Neuronal stem cell (in vitro differentiated cells): Measurements from ENCODE around the gene LYST.

Source experiments
- DNase-seq: peaks from one replicate; pipeline ENCODE4 v3.0.0-alpha.2; 2013; ENCODE audit warnings: low spot score
- H2AFZ ChIP-seq: one replicate; pipeline ENCODE4 v1.6.1; 2013; ENCODE audit warnings: mild to moderate bottlenecking, low read length, inconsistent platforms
- H2AK5ac ChIP-seq: 2 replicates; pipeline ENCODE4 v1.6.1; 2013; ENCODE audit warnings: low read depth, mild to moderate bottlenecking, inconsistent platforms, low read length, moderate library complexity, mixed read lengths
- H2BK120ac ChIP-seq: 2 replicates; pipeline ENCODE4 v1.6.1; 2013; ENCODE audit warnings: low read depth, mild to moderate bottlenecking, inconsistent platforms, low read length, moderate library complexity, mixed read lengths
- H2BK12ac ChIP-seq: one replicate; pipeline ENCODE4 v1.6.1; 2013; ENCODE audit warnings: low read length, inconsistent platforms
- H2BK15ac ChIP-seq: 2 replicates; pipeline ENCODE4 v1.6.1; 2013; ENCODE audit warnings: mild to moderate bottlenecking, low read length, inconsistent platforms, mixed read lengths
- H2BK5ac ChIP-seq: one replicate; pipeline ENCODE4 v1.6.1; 2013; ENCODE audit warnings: inconsistent platforms, mild to moderate bottlenecking, low read length, moderate library complexity
- H3K14ac ChIP-seq: one replicate; pipeline ENCODE4 v1.6.1; 2013; ENCODE audit warnings: low read length, inconsistent platforms
- H3K18ac ChIP-seq: 2 replicates; pipeline ENCODE4 v1.6.1; 2013; ENCODE audit warnings: low read length, inconsistent platforms
- H3K23ac ChIP-seq: 2 replicates; pipeline ENCODE4 v1.6.1; 2013; ENCODE audit warnings: low read depth, mild to moderate bottlenecking, mixed read lengths, low read length, inconsistent platforms; ENCODE audit not compliant: poor library complexity
- H3K27ac ChIP-seq: replicated peaks from 3 replicates; pipeline ENCODE4 v1.5.1; 2013; ENCODE audit warnings: low read length, inconsistent platforms
- H3K27me3 ChIP-seq, 3 experiments: 2 replicates each; pipeline ENCODE4 v1.6.1; 2013; ENCODE audit warnings: low read length in 3 of 3, mild to moderate bottlenecking in 2 of 3, inconsistent platforms in 1 of 3, low read depth in 1 of 3, mixed read lengths in 1 of 3, moderate library complexity in 1 of 3; ENCODE audit not compliant: control insufficient read depth in 3 of 3, insufficient read depth in 3 of 3
- H3K36me3 ChIP-seq, 2 donors: replicated peaks in 1 of 2; 2 replicates each; pipeline ENCODE4 v1.6.1; 2013; ENCODE audit warnings: low read length in 2 of 2; ENCODE audit not compliant: control insufficient read depth in 2 of 2, insufficient read depth in 2 of 2
- H3K4ac ChIP-seq: 2 replicates; pipeline ENCODE4 v1.6.1; 2013; ENCODE audit warnings: inconsistent platforms, mild to moderate bottlenecking, low read length, moderate library complexity
- H3K4me1 ChIP-seq, 2 donors: 1 replicate in 1 of 2; 2 replicates in 1 of 2; pipeline ENCODE4 v1.6.1; 2013; ENCODE audit warnings: low read length in 2 of 2, low read depth in 1 of 2; ENCODE audit not compliant: control insufficient read depth in 2 of 2, insufficient read depth in 1 of 2
- H3K4me2 ChIP-seq: one replicate; pipeline ENCODE4 v1.6.1; 2013; ENCODE audit warnings: mild to moderate bottlenecking, low read length, inconsistent platforms; ENCODE audit not compliant: insufficient read depth, poor library complexity, severe bottlenecking
- H3K4me3 ChIP-seq, 2 donors: 2 replicates each; pipeline ENCODE4 v1.5.1; 2013; ENCODE audit warnings: low read length in 2 of 2, mild to moderate bottlenecking in 2 of 2, inconsistent platforms in 1 of 2, moderate library complexity in 1 of 2
- H3K79me1 ChIP-seq: one replicate; pipeline ENCODE4 v1.6.1; 2013; ENCODE audit warnings: low read depth, mild to moderate bottlenecking, inconsistent platforms, low read length, moderate library complexity
- H3K9ac ChIP-seq: one replicate; pipeline ENCODE4 v1.6.1; 2013; ENCODE audit warnings: mild to moderate bottlenecking, low read depth, low read length, inconsistent platforms; ENCODE audit not compliant: poor library complexity
- H3K9me3 ChIP-seq, 2 donors: replicated peaks in 1 of 2; 2 replicates each; pipeline versions ENCODE3 to v1.6.1; 2013; ENCODE audit warnings: low read length in 2 of 2, mild to moderate bottlenecking in 2 of 2, inconsistent platforms in 1 of 2, low read depth in 1 of 2, mixed read lengths in 1 of 2, moderate library complexity in 1 of 2; ENCODE audit not compliant: control insufficient read depth in 2 of 2, insufficient read depth in 1 of 2
- H4K8ac ChIP-seq: one replicate; pipeline ENCODE4 v1.6.1; 2013; ENCODE audit warnings: low read depth, mild to moderate bottlenecking, inconsistent platforms, low read length, moderate library complexity
- H4K91ac ChIP-seq: one replicate; pipeline ENCODE4 v1.6.1; 2013; ENCODE audit warnings: low read length, low read depth, mild to moderate bottlenecking, inconsistent platforms; ENCODE audit not compliant: poor library complexity
- WGBS, 2 donors: extraction: QIAGEN DNeasy Blood & Tissue Kit; methylation state at CpG; one replicate each; pipeline ENCODE4 v1.1.7; 2013; ENCODE audit warnings: missing lambda C conversion rate in 2 of 2, mixed read lengths in 1 of 2; ENCODE audit not compliant: insufficient read length in 2 of 2, insufficient replicate concordance in 1 of 2; ENCODE audit errors: extremely low coverage in 2 of 2; 5-methylcytosine and 5-hydroxymethylcytosine counted together

Gene LYST

GRCh38 chr1:235784950-235785349 is 81.8 kb downstream of the LYST start:
- Histone ChIP-seq H4K8ac (no peak overlapping the region), H4K91ac (no peak overlapping the region), H2BK15ac (no peak overlapping the region), H3K4me1 (no peaks in the 10 kb centered on the region), H3K14ac (no peak overlapping the region), H3K4me2 (no peak overlapping the region), H2AFZ (no peak overlapping the region), H3K23ac (no peak overlapping the region), H3K18ac (no peak overlapping the region), H3K9me3 (no peaks in the 10 kb centered on the region), H2BK5ac (no peak overlapping the region), H2BK120ac (no peak overlapping the region), H3K27ac (no peak overlapping the region), H3K9ac (peak overlapping the region; percentile 1), H3K36me3 (no peaks in the 10 kb centered on the region), H3K4ac (no peak overlapping the region), H3K79me1 (no peaks in the 10 kb centered on the region), H2AK5ac (no peak overlapping the region), H2BK12ac (no peak overlapping the region), H3K27me3 (no peaks in the 10 kb centered on the region), H3K4me3 (no peak overlapping the region)
- no CpG with 5 or more reads among the region's 2 CpGs for WGBS, 2 donors
- DNase-seq, result no peak

- H3K14ac ChIP-seq, result no peak overlapping the region
- H2BK12ac ChIP-seq, result no peak overlapping the region
- peak; percentile 6 for DNase-seq
- H3K4me2 ChIP-seq, result no peak overlapping the region
- H3K4ac ChIP-seq, result no peak overlapping the region
- H3K4me3 ChIP-seq, result no peak overlapping the region
- no peaks in the 10 kb centered on the region for H3K79me1 ChIP-seq
- H4K91ac ChIP-seq, result no peak overlapping the region
- H4K8ac ChIP-seq, result no peak overlapping the region
- H2AK5ac ChIP-seq, result no peak overlapping the region
- no peak overlapping the region for H3K18ac ChIP-seq
- H2BK120ac ChIP-seq, result no peak overlapping the region
- H3K27me3 ChIP-seq, result no peaks in the 10 kb centered on the region
- no peak overlapping the region for H2AFZ ChIP-seq
- H3K4me1 ChIP-seq, result no peaks in the 10 kb centered on the region
- WGBS, 2 donors, result no CpG with 5 or more reads among the region's 8 CpGs
- H2BK15ac ChIP-seq, result no peak overlapping the region
- H3K36me3 ChIP-seq, result no peaks in the 10 kb centered on the region
- no peak overlapping the region for H2BK5ac ChIP-seq
- no peak overlapping the region for H3K27ac ChIP-seq
- no peak overlapping the region for H3K9ac ChIP-seq
- H3K23ac ChIP-seq, result no peak overlapping the region
- no peaks in the 10 kb centered on the region for H3K9me3 ChIP-seq
Measured at GRCh38 chr1:235783148-235783776, 83.4 kb downstream of the LYST start.

GRCh38 chr1:235782601-235783000 is 84.1 kb downstream of the LYST start:
- no CpG with 5 or more reads among the region's 2 CpGs for WGBS, 2 donors
- no peaks in the 10 kb centered on the region for H3K9me3 ChIP-seq
- no peak overlapping the region for H2AFZ ChIP-seq
- H3K23ac ChIP-seq, result no peak overlapping the region
- H2AK5ac ChIP-seq, result no peak overlapping the region
- H3K4me2 ChIP-seq, result no peak overlapping the region
- H2BK12ac ChIP-seq, result no peak overlapping the region
- H3K14ac ChIP-seq, result no peak overlapping the region
- no peak overlapping the region for H4K8ac ChIP-seq
- H3K4me3 ChIP-seq, result no peak overlapping the region
- no peaks in the 10 kb centered on the region for H3K79me1 ChIP-seq
- no peak overlapping the region for H3K4ac ChIP-seq
- no peak overlapping the region for H4K91ac ChIP-seq
- H2BK120ac ChIP-seq, result no peak overlapping the region
- no peaks in the 10 kb centered on the region for H3K36me3 ChIP-seq
- DNase-seq, result no peak
- H3K27me3 ChIP-seq, result no peaks in the 10 kb centered on the region
- no peak overlapping the region for H2BK15ac ChIP-seq
- no peak overlapping the region for H3K9ac ChIP-seq
- H3K4me1 ChIP-seq, result no peaks in the 10 kb centered on the region
- no peak overlapping the region for H3K27ac ChIP-seq
- no peak overlapping the region for H3K18ac ChIP-seq
- no peak overlapping the region for H2BK5ac ChIP-seq

- no peak overlapping the region for H2BK15ac ChIP-seq
- H2AK5ac ChIP-seq, result no peak overlapping the region
- no peak overlapping the region for H2BK5ac ChIP-seq
- no peaks in the 10 kb centered on the region for H3K27me3 ChIP-seq
- no peak overlapping the region for H3K27ac ChIP-seq
- H2AFZ ChIP-seq, result no peak overlapping the region
- no peak overlapping the region for H2BK120ac ChIP-seq
- H3K36me3 ChIP-seq, result no peaks in the 10 kb centered on the region
- H4K8ac ChIP-seq, result no peak overlapping the region
- no peaks in the 10 kb centered on the region for H3K4me1 ChIP-seq
- no peak overlapping the region for H3K18ac ChIP-seq
- H3K4me2 ChIP-seq, result no peak overlapping the region
- no peak overlapping the region for H3K4ac ChIP-seq
- H3K9me3 ChIP-seq, result no peaks in the 10 kb centered on the region
- no CpG with 5 or more reads among the region's 2 CpGs for whole genome bisulfite sequencing, 2 donors
- H3K4me3 ChIP-seq, result no peak overlapping the region
- no peak overlapping the region for H4K91ac ChIP-seq
- no peak overlapping the region for H2BK12ac ChIP-seq
- H3K79me1 ChIP-seq, result no peaks in the 10 kb centered on the region
- H3K14ac ChIP-seq, result no peak overlapping the region
- no peak overlapping the region for H3K23ac ChIP-seq
- no peak for DNase-seq
- H3K9ac ChIP-seq, result no peak overlapping the region
Measured at GRCh38 chr1:235781807-235782206, 84.9 kb downstream of the LYST start.
